Omental fat pad (tissue), 4 donors: ENCODE measurements around the gene ABLIM2. TPM values are rescaled to one million over a fixed set of nuclear protein-coding genes. Genes with fewer than 3 reads are reported as not detected.

Experiments
- ATAC-seq: fragments of 150-250 bp; one replicate; pipeline ENCODE4 v1.9.1; 2016; ENCODE audit warnings: mild to moderate bottlenecking, moderate library complexity; ENCODE audit not compliant: low FRiP score
- DNase-seq: peaks from one replicate; pipeline ENCODE4 v3.0.0-alpha.2; 2019; ENCODE audit warnings: low spot score
- total RNA-seq, 4 donors: library from RNA; depleted of rRNA; stranded (reverse); fragments of >200 nt; gene quantifications; one replicate each; pipeline ENCODE4 v1.1.0, GENCODE V29; 2016
- TF ChIP-seq, protein P1 (sequence below), 3 donors: fragments of 450-650 bp; IDR thresholded peaks; one replicate each; pipeline ENCODE4 v1.5.1; 2016 to 2017; ENCODE audit warnings: antibody characterized with exemption in 3 of 3, mild to moderate bottlenecking in 3 of 3, moderate library complexity in 2 of 3

The ABLIM2 gene
- total RNA-seq, 4 donors from 2014 or later = 10.1 to 34.2 (median 13.7) TPM

DNA sequence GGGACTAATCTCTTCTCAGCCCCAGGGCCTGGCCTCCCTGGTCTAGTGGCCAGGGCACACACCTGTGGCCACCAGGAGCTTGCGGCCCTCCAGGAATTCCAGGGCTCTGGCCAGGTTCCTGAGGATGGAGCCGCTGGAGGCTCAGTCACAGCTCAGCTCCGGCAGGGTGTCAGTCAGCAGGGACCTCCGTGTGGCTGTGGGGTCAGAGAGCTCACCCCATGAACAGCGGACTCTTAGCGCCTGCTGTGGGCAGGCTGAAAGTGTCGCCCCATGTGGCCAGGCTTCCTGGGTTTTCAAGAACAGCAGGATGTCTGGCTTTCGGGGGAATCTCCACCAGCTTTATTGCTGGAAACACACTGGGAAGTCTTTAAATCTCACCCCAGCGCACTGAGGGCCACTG, 21.2 kb upstream of the ABLIM2 start:
- TF ChIP-seq, protein P1, sequence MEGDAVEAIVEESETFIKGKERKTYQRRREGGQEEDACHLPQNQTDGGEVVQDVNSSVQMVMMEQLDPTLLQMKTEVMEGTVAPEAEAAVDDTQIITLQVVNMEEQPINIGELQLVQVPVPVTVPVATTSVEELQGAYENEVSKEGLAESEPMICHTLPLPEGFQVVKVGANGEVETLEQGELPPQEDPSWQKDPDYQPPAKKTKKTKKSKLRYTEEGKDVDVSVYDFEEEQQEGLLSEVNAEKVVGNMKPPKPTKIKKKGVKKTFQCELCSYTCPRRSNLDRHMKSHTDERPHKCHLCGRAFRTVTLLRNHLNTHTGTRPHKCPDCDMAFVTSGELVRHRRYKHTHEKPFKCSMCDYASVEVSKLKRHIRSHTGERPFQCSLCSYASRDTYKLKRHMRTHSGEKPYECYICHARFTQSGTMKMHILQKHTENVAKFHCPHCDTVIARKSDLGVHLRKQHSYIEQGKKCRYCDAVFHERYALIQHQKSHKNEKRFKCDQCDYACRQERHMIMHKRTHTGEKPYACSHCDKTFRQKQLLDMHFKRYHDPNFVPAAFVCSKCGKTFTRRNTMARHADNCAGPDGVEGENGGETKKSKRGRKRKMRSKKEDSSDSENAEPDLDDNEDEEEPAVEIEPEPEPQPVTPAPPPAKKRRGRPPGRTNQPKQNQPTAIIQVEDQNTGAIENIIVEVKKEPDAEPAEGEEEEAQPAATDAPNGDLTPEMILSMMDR (IDR thresholded peaks at IDR 0.05) = no peak
- no peak for DNase-seq
- ATAC-seq = no peak

GRCh38 chr4:8179074-8179473, 20.5 kb upstream of the ABLIM2 start:
- DNase-seq (no peak), ATAC-seq (no peak)
- TF ChIP-seq, protein P1 (IDR thresholded peaks at IDR 0.05) = no peak

DNA sequence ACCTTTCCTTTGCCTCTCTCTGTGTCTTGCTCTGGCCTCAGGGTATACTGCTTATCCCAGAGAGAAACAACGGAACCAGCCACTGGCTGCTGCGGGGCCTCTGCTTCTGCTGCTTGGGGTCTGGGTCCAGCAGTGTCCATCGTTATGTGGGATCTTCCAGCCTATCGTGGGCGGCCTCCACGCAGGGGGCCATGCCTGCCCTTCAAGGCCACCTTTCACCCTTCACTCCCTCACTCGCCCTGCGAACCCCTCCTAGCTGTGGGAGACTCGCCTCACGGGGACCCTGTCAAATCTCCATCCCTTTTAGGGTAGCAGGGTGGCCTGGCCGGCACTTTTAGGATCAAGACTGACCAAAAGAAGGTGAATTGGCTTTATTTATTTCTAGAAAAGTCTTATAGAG, 19.3 kb upstream of the ABLIM2 start:
- no peak for DNase-seq
- TF ChIP-seq, protein P1 (IDR thresholded peaks at IDR 0.05) = no peak
- ATAC-seq = no peak

- DNase-seq = no peak
- ATAC-seq = no peak
- TF ChIP-seq, protein P1 (IDR thresholded peaks at IDR 0.05) = no peak
Observed at GRCh38 chr4:8177552-8177951, 18.9 kb upstream of the ABLIM2 start.

DNA sequence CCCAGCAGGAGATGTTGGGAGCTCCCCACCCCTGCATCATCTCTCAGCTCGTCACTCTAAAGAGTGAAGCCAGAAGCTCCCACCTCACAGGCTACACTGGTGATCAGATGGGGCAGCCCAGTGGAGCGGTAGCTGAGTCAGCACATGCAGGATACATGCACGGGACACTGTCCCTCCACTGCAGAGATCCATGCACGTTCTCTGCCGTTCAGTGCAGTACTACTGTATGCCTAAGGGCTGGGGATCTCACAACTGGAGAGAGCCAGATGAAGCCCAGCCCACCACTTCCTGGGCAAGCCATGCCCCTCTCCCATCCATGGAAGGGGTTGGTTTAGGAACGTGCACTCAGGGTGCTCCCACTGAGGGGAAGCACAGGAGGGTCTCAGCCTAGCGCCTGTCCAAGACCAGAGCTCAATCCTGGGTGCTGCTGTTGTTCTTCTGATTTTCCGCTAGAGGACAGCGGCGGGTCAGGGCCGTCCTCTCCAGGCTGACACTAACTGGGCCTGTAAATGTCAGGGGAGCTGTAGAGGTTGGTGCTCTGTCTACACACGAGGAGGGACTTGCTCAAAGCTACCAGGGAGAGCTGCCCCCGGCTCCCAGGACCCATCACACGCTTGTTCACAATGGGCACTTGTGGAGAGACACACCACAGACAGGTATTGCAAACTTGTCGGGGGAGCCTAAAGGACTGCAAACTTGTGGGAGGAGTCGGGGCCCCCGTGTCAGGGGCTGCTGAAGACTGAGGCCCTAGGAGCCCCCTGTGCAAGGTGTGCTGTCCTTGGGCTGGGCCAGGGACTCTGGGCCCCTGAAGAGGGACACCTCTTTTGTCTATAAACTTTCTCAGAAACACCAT, 18.2 kb upstream of the ABLIM2 start:
- TF ChIP-seq, protein P1 (IDR thresholded peaks at IDR 0.05) = peak in 1 of 3 donors; percentile 38
- no peak for DNase-seq
- ATAC-seq = peak; percentile 71

GRCh38 chr4:8175686-8176085, 17.1 kb upstream of the ABLIM2 start:
- DNase-seq (no peak), ATAC-seq (no peak)
- TF ChIP-seq, protein P1 (IDR thresholded peaks at IDR 0.05) = no peak

- TF ChIP-seq, protein P1 (IDR thresholded peaks at IDR 0.05) = no peak
- DNase-seq (no peak), ATAC-seq (no peak)
Observed at GRCh38 chr4:8174970-8175369, 16.4 kb upstream of the ABLIM2 start.
